ENCODE results near the gene NUDT3.
A peak's percentile ranks its signal among the peaks of the same experiment; 100 is the strongest.

NUDT3 gene

DNA sequence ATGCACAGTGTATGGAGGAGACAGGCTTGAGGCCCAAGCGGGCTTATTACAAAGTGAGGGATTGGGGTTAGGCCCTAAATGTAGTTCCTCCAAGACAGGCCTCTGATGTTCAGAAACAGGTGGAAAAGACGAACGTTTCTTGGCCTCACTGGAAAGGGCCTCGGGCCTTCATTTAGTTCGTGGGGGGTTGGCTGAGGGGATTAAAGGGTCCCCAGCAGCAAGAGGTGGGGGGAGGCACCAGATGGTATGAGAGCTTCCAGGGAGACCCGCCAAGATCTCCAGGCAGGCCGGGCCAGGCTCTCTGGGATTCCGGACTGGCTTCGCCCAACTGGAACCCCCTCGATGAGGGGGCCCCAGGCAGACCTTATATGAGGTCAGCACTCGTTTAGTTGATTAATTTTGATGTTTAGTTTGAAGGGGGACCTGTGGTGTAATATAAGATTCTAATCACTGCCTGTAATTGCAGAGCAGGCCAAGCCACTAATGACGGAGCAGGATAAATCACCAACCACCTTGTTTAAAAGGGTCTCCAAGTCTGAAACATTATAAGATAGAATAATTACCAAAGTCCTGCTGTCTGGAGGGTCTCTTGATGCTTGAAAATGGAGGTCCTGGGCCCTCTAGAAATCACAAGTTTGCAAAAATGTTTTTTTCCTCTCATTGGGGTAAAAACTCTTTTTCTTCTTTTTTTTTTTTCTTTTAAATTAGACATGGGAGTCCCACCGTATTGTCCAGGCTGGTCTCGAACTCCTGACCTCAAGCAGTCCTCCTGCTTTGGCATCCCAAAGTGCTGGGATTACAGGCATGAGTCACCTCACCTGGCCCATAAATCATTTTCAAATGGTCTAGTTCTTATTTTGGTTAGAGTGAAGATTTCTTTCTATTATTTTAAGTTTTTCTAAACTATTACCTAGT is 153.6 kb downstream of the NUDT3 start:
- peak; percentile 2 for DNase-seq (ENCODE audit: low spot score)

DNA sequence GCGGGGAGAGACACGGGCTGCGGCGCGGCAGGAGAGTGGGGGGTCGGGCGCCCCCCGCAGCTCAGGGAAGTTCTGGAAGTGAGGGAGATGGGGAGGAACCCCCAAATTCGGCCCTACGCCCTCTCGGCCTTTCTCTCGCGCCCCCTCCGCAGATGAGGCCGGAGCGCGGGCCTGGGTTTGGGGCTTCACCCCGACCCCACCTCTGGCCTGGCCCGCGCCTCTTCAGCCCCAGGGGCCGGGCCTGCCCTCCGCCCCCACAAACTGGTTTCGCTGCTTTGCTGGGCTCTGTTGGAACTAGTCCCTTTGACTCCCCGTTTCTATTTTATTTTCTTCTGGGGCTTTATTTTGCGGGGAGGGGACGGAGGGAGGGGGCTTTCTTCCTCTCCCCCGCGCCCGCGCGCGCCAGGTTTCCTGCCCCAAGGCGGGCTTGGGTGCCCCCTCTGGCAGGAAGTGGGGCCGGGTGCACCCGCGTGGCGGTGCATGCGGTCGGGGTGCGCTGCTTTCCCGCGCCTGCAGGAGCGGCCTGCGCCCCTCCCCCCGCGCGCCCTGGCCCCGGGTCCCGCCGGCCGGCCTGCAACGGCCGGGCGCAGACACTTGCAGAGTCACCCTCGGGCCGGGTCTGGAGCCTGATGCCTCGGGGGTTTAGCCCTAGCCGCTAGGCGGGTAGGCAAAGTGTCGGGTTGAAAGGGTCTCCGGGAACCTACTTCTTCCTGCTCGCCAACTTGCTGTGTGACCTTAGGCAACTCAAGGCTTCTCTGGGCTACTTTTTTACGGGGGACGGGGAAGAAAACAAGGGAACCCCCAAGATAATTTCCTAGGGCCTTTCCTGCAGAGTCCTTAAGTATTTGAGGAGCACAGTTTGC is 154.5 kb downstream of the NUDT3 start:
- DNase-seq (ENCODE audit: low spot score), result peak; percentile 69

DNA sequence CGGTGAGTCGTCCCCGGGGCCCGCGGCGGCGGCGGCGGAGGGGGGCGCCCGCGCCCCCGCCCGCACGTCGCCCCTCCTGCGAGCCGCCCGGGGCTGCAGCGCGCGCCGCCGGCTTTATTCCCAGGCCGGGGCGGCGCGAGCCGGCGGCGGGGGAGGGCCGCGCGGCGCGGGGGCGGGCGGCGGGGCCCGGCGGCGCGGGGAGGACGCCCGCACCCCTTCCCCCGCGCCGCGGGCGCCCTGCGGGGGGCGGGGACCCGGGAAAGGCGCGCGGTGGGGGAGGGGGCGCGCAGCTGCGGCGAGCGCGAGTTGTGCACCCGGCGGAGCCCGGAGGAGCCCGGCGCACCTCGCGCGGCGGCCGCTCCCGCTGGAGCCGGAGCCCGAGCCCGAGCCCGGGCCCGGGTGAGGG is 155.2 kb downstream of the NUDT3 start:
- DNase-seq (ENCODE audit: low spot score), result peak; percentile 72

DNA sequence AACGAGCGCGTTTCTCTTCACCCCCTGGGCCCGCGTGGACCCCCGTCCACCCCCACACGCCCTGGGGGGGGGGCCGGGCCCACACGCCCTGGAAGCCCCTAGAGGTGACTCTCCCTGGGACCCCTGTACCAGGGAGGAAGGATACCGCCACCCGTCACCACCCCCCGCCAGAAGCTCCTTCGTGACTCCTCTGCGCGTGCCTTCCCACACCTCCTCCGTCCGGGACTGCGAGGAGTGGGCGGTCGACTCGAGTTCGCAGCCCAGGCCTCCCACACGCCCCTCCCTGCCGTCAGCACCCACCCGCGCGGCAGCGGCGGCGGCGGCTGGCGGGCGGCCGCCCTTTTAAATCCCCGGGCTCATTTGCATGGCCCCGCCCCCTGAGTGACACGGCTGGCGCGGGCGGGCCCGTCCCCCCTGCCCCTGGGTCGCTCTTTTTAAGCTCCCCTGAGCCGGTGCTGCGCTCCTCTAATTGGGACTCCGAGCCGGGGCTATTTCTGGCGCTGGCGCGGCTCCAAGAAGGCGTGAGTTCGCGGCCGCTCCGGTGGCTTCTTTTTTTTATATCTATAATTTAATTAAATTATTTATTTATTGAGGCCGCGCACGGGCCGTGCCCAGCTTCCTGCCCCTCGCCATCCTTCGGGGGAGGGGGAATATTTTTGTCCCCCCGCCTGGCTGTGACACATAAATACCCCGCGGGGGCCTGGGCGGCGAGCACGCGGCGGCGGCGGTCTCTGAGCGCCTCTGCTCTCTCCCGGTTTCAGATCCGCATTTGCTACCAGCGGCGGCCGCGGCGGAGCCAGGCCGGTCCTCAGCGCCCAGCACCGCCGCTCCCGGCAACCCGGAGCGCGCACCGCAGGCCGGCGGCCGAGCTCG is 155.8 kb downstream of the NUDT3 start, which contains the start of gene HMGA1:
Gene HMGA1 (plus strand): TSS at position 431 of the 873 bp plus-strand sequence. CDS start 3,908 bp downstream, outside the sequence.
- DNase-seq (ENCODE audit: low spot score), result peak; percentile 94

DNA sequence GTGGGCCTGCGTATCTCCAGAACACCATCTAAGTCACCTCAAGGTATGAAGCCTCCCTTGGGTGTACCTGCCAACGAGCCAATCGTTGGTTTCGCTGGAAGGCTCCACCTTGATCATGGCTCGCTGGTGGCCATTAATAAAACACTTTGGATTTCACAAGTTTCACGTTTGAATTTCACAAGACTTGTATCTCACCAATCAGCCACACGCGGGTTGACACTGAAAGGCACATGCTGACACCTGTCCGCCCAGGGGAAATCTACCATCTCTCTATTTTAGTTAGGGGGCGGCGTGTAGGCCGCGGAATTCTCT is 156.4 kb downstream of the NUDT3 start:
- no peak for DNase-seq (ENCODE audit: low spot score)

DNA sequence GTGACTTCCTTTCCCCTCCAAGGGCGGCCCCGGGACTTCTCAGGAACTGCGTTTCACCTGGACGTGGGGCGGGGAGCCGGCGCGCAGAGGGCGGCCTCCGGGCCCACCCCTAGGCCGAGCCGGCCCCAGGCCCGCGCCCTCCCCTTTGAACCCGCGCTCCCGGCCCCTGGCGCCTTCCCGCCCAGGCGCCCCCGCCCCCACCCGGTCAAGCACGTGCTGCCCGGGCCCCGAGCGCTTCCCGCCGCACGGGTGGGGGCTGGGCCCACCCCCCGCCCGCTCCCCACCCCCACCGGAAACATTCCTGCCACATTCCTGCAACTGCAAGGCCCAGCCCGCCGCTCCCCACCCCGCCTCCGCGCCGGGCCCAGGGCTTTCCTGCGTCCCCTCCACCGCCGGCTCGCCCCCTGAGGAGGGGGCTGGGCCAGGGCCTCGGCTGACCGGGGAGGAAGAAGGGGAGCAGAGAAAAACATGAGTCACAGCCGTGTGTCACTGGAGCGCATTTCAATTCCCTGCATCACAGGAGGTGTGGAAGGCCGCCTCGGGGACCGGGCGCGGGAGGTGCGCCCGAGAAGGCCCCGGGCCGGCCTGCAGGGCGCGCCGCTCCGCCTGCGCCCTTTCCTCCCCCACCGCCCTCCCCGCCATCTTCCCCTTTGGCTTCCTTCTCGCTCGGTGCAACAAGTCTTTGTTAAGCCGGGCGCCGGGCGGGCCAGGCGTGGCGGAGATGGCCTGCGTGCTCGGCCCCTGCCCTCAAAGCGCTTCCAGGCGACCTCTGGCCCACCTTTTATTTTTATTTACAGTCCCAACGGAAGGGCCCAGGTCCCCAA is 156.9 kb downstream of the NUDT3 start:
- DNase-seq (ENCODE audit: low spot score), result peak; percentile 77

DNA sequence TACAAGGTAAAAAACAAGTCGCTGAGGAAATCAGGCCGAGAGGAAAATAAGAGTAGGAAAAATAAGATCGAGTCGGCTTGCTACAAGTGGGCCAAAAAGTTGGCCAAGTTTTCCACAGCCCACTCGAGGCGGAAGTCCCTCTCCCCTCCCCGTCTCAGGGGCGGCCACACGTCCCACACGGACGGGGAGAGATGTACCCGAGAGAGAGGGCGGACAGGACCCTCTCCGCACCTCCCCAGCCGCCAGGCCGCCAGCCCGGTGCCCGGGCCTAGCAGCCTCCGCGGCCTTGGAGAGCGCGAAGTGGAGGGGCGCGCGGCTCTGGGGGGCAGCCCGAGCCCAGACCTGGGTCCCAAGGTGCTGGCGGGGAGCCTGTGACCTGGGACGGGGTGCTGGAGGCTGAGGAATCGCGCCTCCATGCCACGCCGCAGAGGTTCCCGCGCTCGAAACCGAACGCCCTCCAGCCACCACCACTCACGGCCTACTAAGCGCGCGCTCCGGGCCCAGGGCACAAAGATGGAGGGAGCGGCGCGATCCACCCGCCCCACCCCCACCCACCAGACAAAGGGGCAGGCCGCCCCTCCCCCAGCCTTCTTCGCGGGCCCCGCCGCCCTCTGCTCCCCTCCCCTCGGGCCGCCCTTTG is 157.7 kb downstream of the NUDT3 start:
- no peak for DNase-seq (ENCODE audit: low spot score)

DNA sequence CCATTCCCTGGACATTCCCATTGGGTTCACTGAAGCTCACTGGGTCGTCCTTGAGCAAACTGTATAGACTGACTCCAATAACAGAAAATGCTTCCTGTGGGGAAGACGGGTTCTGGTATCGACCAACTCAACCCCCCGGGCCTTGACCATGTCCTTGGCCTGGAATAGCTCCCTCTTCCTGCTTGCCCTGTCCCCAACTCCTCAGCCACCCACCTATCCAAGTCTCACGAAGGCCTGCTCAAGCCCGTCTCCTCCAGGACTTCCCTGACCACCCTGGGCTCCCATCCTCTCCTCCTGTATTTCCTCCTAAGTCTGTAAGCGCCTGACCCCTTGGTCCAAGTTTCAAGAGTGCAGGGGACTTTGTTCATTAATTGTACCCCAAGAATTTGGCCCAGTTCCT is 158.6 kb downstream of the NUDT3 start:
- DNase-seq (ENCODE audit: low spot score), result no peak

DNA sequence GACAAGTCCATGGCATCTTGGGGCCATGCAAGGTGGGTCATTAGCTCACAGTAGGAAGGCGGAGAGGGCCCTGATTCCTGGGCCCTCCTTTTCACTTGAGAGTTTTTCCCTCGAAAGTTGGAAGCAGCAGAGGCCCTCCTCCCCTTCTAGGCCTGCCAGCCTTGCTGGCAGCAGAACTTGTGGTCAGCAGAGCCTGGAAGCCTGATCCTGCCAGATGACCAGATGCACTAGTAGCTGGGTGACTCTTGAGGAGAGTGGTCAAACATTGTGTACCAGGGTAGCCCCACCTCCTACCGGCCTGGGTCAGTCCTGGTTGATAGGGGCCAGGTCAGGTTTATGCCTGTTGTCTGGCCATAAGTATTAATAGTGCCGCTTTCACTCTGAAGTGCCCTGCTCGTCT is 159.6 kb downstream of the NUDT3 start:
- DNase-seq (ENCODE audit: low spot score), result no peak

DNA sequence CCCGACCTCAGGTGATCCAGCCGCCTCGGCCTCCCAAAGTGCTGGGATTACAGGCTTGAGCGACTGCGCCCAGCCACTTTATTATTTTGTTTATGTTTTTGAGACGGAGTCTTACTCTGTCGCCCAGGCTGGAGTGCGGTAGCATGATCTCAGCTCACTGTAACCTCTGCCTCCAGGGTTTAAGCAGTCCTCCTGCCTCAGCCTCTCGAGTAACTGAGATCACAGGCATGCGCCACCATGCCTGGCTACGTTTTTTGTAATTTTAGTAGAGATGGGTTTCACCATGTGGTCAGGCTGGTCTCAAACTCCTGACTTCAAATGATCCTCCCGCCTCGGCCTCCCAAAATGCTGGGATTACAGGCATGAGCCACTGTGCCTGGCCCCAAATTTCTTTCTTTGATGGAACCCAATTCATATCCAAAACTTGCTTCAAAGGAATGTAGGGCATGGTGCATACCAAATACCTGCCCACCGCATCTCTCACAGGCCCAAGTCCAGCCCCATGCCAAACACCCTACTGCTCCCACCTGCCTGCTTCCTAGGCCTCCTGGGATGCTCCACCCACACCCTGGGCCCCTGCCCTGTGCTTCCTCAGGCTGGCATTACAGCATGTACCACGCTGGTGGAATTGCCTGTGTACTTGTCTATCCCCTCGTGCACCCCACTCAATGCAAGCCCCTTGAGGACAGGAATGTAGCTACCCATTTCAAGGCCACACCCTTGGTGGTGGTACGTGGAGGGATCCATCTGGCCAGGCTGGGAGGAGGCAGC is 160.7 kb downstream of the NUDT3 start:
- no peak for DNase-seq (ENCODE audit: low spot score)

DNA sequence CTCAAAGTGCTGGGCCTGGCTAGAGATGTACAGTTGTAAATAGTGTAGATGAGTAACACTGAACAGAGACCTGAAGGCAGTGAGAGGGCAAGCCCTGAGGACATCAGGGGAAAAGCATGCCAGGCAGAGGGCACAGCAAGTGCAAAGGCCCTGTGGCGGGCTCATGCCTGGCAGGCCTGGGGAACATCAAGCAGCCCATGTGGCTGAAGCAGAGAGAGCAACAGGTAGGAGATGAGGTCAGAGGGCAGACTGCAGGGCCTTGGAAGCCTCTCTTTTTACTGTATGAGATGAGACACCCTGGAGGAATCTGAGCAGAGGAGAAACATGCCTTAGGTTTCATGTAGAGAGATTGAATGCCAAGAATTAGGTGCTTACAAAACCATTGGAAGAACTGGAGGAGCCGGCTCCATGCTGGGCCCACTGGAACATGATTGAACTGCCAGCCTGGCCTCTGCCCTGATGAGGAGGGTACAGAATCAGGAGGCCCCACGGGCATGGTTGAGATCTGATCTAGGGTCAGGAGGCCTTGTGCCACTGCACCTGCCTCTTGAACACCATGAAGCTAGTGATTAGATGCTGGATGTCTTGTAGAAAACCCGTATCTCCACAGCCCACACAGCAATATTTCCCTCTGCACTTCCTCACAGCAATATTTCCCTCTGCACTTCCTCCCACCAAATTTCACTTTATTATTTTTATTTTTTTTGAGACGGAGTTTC is 161.7 kb downstream of the NUDT3 start:
- DNase-seq (ENCODE audit: low spot score), result no peak

DNA sequence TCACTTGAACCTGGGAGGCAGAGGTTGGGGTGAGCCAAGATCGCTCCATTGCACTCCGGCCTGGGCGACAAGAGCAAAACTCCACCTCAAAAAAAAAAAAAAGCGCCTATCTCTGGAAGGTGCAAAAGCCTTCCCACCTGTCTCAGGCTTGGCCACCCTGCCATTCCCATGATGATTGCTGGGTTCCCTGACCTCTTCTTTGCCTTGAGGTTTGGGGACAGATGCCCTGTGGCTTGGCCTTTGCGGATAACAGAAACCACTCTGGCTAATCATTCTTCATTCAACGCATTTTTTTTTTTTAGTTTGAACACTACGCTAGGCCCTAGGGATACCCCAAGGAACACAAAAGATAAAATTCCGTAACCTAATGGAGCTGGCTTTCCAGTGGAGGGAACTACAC is 162.6 kb downstream of the NUDT3 start:
- no peak for DNase-seq (ENCODE audit: low spot score)

All from GM03348 (cell line).